Subcutaneous abdominal adipose tissue (tissue), 5 donors: Measurements from ENCODE around the gene MAML3.

Experiments
- H3K27ac ChIP-seq: one replicate; pipeline ENCODE4 v1.7.0; 2013; ENCODE audit warnings: low read depth, mild to moderate bottlenecking, inconsistent platforms, low read length, moderate library complexity
- H3K27me3 ChIP-seq, 5 donors: one replicate each; pipeline ENCODE4 v1.7.0; 2013; ENCODE audit warnings: low read length in 5 of 5, inconsistent platforms in 1 of 5; ENCODE audit not compliant: control insufficient read depth in 5 of 5, insufficient read depth in 4 of 5
- H3K36me3 ChIP-seq, 5 donors: one replicate each; pipeline ENCODE4 v1.7.0; 2013; ENCODE audit warnings: low read length in 5 of 5; ENCODE audit not compliant: control insufficient read depth in 5 of 5, insufficient read depth in 5 of 5
- H3K4me1 ChIP-seq, 5 donors: one replicate each; pipeline ENCODE4 v1.7.0; 2013; ENCODE audit warnings: low read length in 5 of 5, mild to moderate bottlenecking in 3 of 5, moderate library complexity in 1 of 5; ENCODE audit not compliant: control insufficient read depth in 5 of 5, insufficient read depth in 5 of 5
- H3K4me3 ChIP-seq, 5 donors: one replicate each; pipeline ENCODE4 v1.7.0; 2013; ENCODE audit warnings: low read length in 5 of 5, low read depth in 1 of 5
- H3K9ac ChIP-seq, 5 donors: one replicate each; pipeline ENCODE4 v1.7.0; 2013; ENCODE audit warnings: low read length in 5 of 5, mild to moderate bottlenecking in 4 of 5, moderate library complexity in 3 of 5
- H3K9me3 ChIP-seq, 5 donors: one replicate each; pipeline ENCODE4 v1.7.0; 2013; ENCODE audit warnings: low read length in 5 of 5; ENCODE audit not compliant: control insufficient read depth in 5 of 5
- donor health status: healthy.
- donor health status: healthy.
- donor health status: healthy.
- donor health status: healthy.
- donor health status: healthy.

The MAML3 gene

DNA sequence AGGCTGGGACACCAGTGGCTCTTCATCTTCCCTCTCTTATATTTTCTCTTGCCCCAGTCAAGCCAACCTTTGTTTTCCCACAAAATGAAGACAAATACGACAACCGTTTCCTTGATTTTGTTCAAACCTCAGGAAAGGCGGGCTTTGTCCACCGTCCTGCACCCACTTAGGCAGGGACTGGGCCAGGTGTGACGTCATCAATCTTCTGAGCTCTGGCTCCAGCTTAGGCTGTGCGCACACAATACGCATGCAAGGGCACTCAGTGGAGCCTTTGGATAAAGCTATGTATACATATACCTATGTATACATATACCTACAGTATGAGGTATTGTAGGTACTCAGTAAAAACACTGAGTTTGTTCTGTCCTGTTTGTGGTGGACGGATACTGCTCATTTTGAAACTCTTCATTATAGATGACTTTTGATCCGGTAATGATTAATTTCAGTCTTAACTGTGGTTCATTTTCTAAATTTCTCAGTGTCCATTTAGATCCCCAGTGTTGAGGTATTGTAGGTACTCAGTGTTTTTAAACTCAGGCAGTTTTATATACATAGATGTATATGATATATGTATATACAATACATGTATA, 293.5 kb downstream of the MAML3 start:
- Histone ChIP-seq H3K4me3 (no peak overlapping the region), H3K36me3 (no peaks in the 10 kb centered on the region), H3K27ac (no peak overlapping the region), H3K9me3 (no peaks in the 10 kb centered on the region), H3K9ac (no peak overlapping the region), H3K27me3 (no peaks in the 10 kb centered on the region), H3K4me1 (peaks cover 0 to 5% (median 0%) of the 10 kb centered on the region in 5 donors)

DNA sequence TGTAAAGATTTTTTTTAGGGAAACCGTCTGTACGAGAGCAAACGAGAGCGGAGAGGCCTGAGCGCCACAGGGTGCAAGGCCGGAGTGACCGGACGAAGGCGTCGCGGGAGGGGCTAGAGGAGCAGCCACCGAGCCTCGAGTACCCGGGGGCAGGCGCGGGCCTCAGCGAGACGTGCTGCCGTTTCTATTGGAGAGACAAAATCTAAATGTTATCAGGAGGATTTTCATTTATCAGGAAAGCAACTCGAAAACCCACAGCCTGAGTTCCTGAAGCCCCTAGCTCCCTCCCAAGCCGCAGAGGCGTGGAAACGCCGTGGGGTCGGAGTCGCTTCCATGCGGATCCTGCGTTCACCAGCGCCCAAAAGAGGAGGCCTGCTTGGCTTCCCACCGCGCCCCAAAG, 294.1 kb downstream of the MAML3 start:
- H3K36me3 ChIP-seq, result no peaks in the 10 kb centered on the region
- no peaks in the 10 kb centered on the region for H3K27me3 ChIP-seq
- no peaks in the 10 kb centered on the region for H3K9me3 ChIP-seq
- H3K27ac ChIP-seq, result no peak overlapping the region
- H3K4me3 ChIP-seq, result no peak overlapping the region
- H3K9ac ChIP-seq, result no peak overlapping the region
- H3K4me1 ChIP-seq, result peaks cover 0 to 5% (median 0%) of the 10 kb centered on the region in 5 donors

DNA sequence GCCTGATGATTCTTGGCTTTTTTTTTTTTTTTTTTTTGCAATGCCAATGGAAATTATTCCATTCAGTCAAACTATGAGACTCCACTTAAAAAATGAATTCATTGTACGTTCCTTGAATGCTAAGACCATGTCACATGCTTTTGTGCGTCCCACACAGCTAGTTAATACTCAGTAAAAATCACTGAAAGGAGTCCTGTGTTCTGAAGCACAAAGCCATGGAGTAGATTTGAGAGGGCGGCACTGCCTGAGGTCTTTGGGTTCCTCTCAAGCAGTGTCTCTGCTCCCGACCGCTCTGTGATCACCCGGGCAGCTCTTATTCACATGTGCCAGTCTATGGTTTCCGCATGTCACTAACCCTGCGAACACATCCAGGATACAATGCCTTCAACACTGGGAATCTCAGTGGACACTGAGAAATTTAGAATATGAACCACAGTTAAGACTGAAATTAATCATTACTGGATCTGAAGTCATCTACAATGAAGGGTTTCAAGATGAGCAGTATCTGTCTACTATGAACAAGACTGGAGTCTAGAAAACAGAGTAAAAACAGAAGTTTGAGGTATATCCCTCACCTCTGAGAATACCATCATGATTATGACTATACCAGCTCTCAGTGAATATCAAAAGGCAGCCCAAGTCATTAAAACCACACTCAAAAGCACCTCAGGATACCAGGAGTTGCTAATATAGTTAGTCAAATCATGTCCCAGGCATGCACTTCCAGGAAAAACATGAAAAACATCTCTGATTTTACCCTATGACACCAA, 295.4 kb downstream of the MAML3 start:
- Histone ChIP-seq H3K27me3 (no peaks in the 10 kb centered on the region), H3K4me1 (peaks cover 0 to 5% (median 0%) of the 10 kb centered on the region in 5 donors), H3K36me3 (peaks cover 0 to 3% (median 0%) of the 10 kb centered on the region in 5 donors), H3K9ac (no peak overlapping the region), H3K27ac (no peak overlapping the region), H3K9me3 (no peaks in the 10 kb centered on the region), H3K4me3 (no peak overlapping the region)

DNA sequence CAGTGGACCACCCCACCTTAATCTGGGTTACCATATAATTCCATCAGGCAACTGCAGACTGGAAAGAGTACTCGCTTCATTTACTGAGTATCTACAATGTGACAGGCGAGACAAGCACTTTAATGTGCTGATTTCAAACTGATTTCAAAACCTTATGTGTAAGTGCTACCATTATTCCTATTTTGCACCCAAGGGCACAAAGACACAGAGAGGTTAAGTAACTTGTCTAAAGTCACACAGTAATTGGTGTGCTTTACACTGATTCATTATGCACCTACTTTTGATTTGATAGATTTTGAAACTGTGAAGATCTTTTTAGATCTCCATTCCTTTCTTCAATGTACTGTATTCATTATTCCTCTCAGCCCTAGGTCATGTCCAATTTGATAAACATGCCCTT, 296.0 kb downstream of the MAML3 start:
- Histone ChIP-seq H3K27ac (no peak overlapping the region), H3K27me3 (no peaks in the 10 kb centered on the region), H3K4me3 (no peak overlapping the region), H3K9me3 (no peaks in the 10 kb centered on the region), H3K36me3 (peaks cover 0 to 3% (median 0%) of the 10 kb centered on the region in 5 donors), H3K4me1 (peaks cover 0 to 5% (median 0%) of the 10 kb centered on the region in 5 donors), H3K9ac (no peak overlapping the region)

DNA sequence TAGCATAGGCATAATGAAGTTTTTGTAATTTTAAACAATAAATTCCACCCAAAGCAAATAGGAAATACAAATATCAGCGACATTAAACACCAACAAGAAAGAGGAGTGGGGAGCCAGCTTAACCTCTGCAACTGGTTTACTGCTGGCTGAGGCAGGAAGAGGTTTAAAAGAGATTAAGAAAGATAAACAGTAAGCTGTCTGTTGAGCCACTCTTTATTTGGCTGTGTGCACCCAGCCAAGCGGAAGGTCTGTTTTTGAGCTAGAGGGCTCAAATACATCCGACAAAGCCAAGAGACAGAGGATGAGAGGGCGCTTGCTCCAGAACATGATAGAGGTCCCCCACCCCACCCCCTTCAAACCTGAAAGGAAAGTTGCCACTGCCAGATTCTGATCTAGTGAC, 297.0 kb downstream of the MAML3 start:
- no peak overlapping the region for H3K4me3 ChIP-seq
- no peaks in the 10 kb centered on the region for H3K27me3 ChIP-seq
- H3K9me3 ChIP-seq, result no peaks in the 10 kb centered on the region
- peaks cover 0 to 5% (median 0%) of the 10 kb centered on the region in 5 donors for H3K4me1 ChIP-seq
- peaks cover 0 to 3% (median 0%) of the 10 kb centered on the region in 5 donors for H3K36me3 ChIP-seq
- no peak overlapping the region for H3K27ac ChIP-seq
- H3K9ac ChIP-seq, result no peak overlapping the region

DNA sequence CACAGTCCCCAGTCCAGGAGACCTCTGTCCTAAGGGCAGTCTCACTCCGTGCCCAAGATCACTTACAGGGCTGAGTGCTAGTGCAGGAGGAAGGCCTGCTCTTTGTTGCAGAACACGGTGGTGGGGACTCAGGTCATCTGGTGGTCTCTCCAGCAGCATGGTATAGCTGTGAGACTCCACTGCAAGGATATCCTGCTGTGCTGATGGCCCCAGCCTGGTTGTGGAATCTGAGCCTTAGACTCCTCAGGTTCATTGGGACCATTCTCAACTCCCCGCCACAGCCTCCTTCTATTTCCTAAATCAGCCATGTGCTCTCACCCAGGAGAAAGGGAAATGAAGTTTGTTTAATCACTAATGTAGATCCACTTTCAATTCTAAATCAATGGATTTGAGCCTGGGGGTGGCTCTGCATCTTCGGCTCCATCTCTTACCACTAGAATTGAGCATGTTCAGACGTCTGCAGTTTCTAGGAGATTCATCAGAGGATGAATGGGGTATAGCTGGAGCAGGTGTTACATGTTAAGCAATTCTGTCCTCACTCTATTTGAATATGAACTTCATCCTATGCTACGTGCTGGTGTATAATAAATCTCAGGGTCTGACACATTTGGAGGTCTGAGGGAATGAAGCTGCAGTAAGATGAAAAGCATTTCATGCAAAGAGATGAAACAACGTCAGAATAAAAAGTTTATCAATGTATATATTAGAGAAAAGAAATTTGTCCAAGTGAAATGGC, 299.1 kb downstream of the MAML3 start:
- H3K27me3 ChIP-seq, result no peaks in the 10 kb centered on the region
- peaks cover 0 to 5% (median 0%) of the 10 kb centered on the region in 5 donors for H3K4me1 ChIP-seq
- no peak overlapping the region for H3K9ac ChIP-seq
- H3K36me3 ChIP-seq, result peaks cover 0 to 3% (median 0%) of the 10 kb centered on the region in 5 donors
- H3K27ac ChIP-seq, result no peak overlapping the region
- no peaks in the 10 kb centered on the region for H3K9me3 ChIP-seq
- H3K4me3 ChIP-seq, result no peak overlapping the region

DNA sequence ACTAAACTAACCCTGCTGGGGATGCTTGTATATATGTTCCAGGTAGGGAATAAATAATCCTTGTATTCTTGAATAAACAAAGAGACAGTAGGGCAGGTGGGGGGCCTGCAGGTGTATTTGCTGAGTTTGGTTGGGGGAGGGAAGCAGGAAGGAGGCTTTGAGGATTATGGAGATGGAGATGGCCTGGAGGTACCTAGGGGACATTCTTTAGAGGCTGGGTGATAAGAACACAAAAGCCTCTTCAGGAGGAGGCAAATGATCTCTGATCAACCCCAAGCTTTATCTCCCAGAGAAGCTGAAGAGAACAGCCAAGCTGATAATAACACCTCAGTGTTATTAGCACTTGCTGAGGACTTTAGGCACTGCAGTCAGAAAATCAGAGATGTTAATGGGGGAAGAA, 300.7 kb downstream of the MAML3 start:
- H3K9me3 ChIP-seq, result no peaks in the 10 kb centered on the region
- H3K9ac ChIP-seq, result no peak overlapping the region
- H3K4me1 ChIP-seq, result peaks cover 0 to 5% (median 0%) of the 10 kb centered on the region in 5 donors
- no peak overlapping the region for H3K4me3 ChIP-seq
- no peak overlapping the region for H3K27ac ChIP-seq
- H3K36me3 ChIP-seq, result peaks cover 0 to 3% (median 0%) of the 10 kb centered on the region in 5 donors
- H3K27me3 ChIP-seq, result no peaks in the 10 kb centered on the region

DNA sequence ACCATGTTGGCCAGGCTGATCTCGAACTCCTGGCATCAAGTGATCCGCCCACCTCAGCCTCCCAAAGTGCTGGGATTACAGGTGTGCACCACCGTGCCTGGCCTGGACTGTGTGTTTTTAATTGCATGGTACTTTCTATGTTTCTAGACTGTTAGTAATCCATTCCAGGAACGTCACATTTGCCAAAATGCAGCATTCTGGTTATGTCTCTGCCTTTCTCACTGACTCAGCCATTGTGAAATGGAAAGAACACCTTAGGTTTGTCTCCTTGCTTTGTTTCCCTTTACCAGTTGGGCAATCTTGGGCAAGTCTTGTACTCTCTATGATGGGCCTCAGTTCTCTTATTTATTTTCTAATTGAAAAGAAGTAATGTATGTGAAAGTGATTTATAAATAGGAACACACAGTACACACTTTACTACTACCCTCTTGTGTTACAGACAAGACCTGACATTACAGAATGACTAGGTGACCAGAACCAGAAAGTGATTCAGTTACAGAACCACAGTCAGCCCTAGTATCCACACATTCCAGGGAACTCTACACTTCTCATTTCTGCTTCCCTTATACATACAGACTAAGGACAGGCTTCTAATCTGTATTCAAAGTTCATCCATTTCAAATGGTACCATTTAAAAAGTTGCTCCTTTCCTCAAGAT, 301.2 kb downstream of the MAML3 start:
- no peaks in the 10 kb centered on the region for H3K27me3 ChIP-seq
- no peak overlapping the region for H3K27ac ChIP-seq
- no peaks in the 10 kb centered on the region for H3K9me3 ChIP-seq
- H3K9ac ChIP-seq, result no peak overlapping the region
- peaks cover 0 to 3% (median 0%) of the 10 kb centered on the region in 5 donors for H3K36me3 ChIP-seq
- no peak overlapping the region for H3K4me3 ChIP-seq
- H3K4me1 ChIP-seq, result peaks cover 0 to 5% (median 0%) of the 10 kb centered on the region in 5 donors

DNA sequence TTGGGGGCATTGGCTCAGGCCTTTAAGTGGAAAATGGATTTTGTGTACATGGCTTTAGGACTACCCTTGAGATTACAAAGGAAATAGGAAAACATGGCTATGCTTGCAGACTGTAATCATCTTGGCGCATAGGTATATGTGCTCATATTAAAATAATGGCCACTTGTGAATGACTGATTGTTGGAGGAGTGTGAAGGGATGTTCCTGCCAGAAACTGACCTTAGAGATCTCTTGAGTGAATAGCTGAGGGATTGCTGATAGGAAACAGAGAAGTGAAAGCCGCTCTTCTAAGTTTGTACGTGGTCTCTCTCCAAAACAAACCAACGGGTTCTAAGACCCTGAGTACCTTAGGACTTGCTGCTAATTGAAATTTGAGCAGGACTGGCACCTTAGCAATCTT, 302.3 kb downstream of the MAML3 start:
- Histone ChIP-seq H3K9me3 (no peaks in the 10 kb centered on the region), H3K4me3 (no peak overlapping the region), H3K9ac (no peak overlapping the region), H3K4me1 (no peaks in the 10 kb centered on the region), H3K27me3 (no peaks in the 10 kb centered on the region), H3K27ac (no peak overlapping the region), H3K36me3 (peaks cover 0 to 3% (median 0%) of the 10 kb centered on the region in 5 donors)
